Bronchial epithelial cell (primary cell): ENCODE data around the gene PSMG3. TPM values are rescaled to one million over a fixed set of nuclear protein-coding genes. Genes with fewer than 3 reads are reported as not detected.
"Not testable (repeated sequence)": the region's sequence is repeated elsewhere in the genome, so short reads cannot be mapped to it uniquely, and the experiment has no call there.

Source experiments
- DNase-seq: peaks from one replicate; pipeline ENCODE4 v3.0.0-alpha.2; 2010; ENCODE audit warnings: low read depth
- FAIRE-seq: peaks from 2 replicates; lab custom pipeline; 2011; peaks lifted over from hg19 to GRCh38; lab: Jason Lieb, UNC
- H3K27me3 ChIP-seq: 2 replicates; pipeline ENCODE4 v1.5.1; 2011; ENCODE audit warnings: low read length; ENCODE audit not compliant: control insufficient read depth, insufficient read depth
- H3K36me3 ChIP-seq: 2 replicates; pipeline ENCODE4 v1.5.1; 2011; ENCODE audit warnings: low read length; ENCODE audit not compliant: control insufficient read depth, insufficient read depth
- H3K4me3 ChIP-seq: 2 replicates; pipeline ENCODE4 v1.5.1; 2011; ENCODE audit warnings: mild to moderate bottlenecking, low read depth, low read length, control low read depth
- total RNA-seq: library from RNA; depleted of rRNA; stranded (reverse); fragments of >200 nt; gene quantifications from 2 replicates; pipeline ENCODE4 v1.2.1, GENCODE V29; 2014
- TF ChIP-seq, protein P1 (sequence below): IDR thresholded peaks from 2 replicates; pipeline ENCODE4 v1.5.1; 2011; ENCODE audit warnings: mild to moderate bottlenecking, moderate library complexity, low read length, control low read depth, inconsistent platforms; ENCODE audit not compliant: insufficient read depth, severe bottlenecking

The PSMG3 gene
- total RNA-seq, 1 donor from 2014 or later, result 50.8 TPM

DNA sequence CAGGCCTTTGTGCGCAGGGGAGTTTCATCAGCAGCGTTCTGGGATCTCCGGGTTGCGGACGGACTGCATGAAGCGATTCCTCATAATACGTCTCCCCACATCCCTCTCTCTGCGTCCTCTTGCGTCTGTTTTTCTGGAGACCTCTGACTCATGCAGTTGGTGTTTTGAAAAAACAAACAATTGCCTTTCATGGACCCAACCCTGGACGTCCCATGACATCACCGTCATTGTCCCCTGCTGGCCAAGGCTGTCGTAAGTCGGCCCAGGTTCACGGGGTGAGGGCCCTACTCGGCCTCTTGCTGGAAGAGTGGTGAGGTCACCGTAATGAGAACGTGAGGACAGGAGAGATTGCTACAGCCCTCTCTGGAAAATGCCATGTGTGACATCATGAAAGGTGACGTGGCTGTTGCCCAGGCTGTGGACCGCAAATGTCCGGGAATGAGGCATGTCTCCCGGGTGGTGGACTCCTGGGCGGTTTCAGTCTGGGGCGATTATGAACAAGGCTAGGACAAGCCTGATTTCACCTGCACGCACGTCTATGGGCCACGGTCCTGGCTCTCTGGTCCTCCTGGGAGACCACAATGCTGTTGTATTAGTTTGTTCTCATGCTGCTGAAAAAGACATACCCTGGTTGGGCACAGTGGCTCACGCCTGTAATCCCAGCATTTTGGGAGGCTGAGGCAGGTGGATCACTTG, 49.1 kb downstream of the PSMG3 start:
- FAIRE-seq (no peak), DNase-seq (peak; percentile 15)
- Histone ChIP-seq H3K36me3 (no peaks in the 10 kb centered on the region), H3K27me3 (no peaks in the 10 kb centered on the region), H3K4me3 (no peak overlapping the region)
- TF ChIP-seq, protein P1, sequence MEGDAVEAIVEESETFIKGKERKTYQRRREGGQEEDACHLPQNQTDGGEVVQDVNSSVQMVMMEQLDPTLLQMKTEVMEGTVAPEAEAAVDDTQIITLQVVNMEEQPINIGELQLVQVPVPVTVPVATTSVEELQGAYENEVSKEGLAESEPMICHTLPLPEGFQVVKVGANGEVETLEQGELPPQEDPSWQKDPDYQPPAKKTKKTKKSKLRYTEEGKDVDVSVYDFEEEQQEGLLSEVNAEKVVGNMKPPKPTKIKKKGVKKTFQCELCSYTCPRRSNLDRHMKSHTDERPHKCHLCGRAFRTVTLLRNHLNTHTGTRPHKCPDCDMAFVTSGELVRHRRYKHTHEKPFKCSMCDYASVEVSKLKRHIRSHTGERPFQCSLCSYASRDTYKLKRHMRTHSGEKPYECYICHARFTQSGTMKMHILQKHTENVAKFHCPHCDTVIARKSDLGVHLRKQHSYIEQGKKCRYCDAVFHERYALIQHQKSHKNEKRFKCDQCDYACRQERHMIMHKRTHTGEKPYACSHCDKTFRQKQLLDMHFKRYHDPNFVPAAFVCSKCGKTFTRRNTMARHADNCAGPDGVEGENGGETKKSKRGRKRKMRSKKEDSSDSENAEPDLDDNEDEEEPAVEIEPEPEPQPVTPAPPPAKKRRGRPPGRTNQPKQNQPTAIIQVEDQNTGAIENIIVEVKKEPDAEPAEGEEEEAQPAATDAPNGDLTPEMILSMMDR, result no peak

DNA sequence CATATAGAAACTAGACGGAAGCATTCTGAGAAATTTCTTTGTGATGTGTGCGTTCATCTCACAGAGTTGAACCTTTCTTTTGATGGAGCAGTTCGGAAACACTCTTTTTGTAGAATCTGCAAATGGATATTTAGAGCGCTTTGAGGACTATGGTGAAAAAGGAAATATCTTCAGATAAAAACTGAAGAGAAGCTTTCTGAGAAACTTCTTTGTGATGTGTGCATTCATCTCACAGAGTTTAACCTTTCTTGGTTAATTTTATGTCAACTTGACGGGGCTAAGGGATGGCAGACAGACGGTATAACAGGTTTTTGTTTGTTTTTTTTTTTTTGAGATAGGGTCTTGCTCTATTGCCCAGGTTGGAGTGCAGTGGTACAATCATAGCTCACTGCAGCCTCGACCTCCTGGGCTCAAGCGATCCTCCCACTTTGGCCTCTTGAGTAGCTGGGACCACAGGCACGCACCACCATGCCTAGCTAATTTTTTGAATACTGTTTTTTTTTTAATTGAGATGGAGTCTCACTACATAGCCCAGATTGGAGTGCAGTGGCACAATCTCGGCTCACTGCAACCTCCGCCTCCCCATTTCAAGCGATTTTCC, 50.4 kb downstream of the PSMG3 start:
- FAIRE-seq, DNase-seq, H3K36me3 ChIP-seq, H3K4me3 ChIP-seq, H3K27me3 ChIP-seq: not testable (repeated sequence)

Other genes starting within 250 kb of the PSMG3 start
- 13.7 and 14.2 TPM in 2 replicates for gene MICALL2, start 110.6 kb downstream of the PSMG3 start, total RNA-seq
- gene INTS1, start 65.6 kb downstream of the PSMG3 start, total RNA-seq, result 18.7 and 21.6 TPM in 2 replicates
- gene MAFK, start 39.3 kb downstream of the PSMG3 start, total RNA-seq, result 21.8 and 28.7 TPM in 2 replicates
- 9.0 and 43.8 TPM in 2 replicates for gene TMEM184A, start 13.8 kb downstream of the PSMG3 start, total RNA-seq
- under 0.01 TPM in 1 of 2 replicates, not detected in the other for gene ELFN1, start 100.2 kb upstream of the PSMG3 start, total RNA-seq